Stimulated activated effector memory CD8-positive, alpha-beta T cell treated with anti-CD3 and anti-CD28 coated beads, Interleukin-12 subunit alpha, Interleukin-12 subunit beta, amount 100 ng/mL, for 72 hours (primary cell): ENCODE data around the gene DOLPP1.

Experiments used
- ATAC-seq: fragments of 150-1000 bp; cut with Tn5 transposase; 2 replicates; pipeline ENCODE4 v1.10.0; 2021
- DNase-seq, 2 donors: peaks; one replicate each; pipeline ENCODE4 v3.0.0; 2021 to 2022; ENCODE audit warnings: low spot score in 2 of 2
- H3K27ac Mint-ChIP-seq: one replicate; pipeline ENCODE4 v1.8.0; 2022; ENCODE audit warnings: mild to moderate bottlenecking, mixed read lengths
- H3K36me3 Mint-ChIP-seq: one replicate; pipeline ENCODE4 v1.8.0; 2022; ENCODE audit warnings: mild to moderate bottlenecking, mixed read lengths
- H3K4me1 Mint-ChIP-seq: one replicate; pipeline ENCODE4 v1.8.0; 2022; ENCODE audit warnings: mixed read lengths
- H3K4me3 Mint-ChIP-seq: one replicate; pipeline ENCODE4 v1.8.0; 2022; ENCODE audit warnings: mild to moderate bottlenecking, mixed read lengths
- H3K9me3 Mint-ChIP-seq: one replicate; pipeline ENCODE4 v1.8.0; 2022; ENCODE audit warnings: mixed read lengths

Gene DOLPP1

DNA sequence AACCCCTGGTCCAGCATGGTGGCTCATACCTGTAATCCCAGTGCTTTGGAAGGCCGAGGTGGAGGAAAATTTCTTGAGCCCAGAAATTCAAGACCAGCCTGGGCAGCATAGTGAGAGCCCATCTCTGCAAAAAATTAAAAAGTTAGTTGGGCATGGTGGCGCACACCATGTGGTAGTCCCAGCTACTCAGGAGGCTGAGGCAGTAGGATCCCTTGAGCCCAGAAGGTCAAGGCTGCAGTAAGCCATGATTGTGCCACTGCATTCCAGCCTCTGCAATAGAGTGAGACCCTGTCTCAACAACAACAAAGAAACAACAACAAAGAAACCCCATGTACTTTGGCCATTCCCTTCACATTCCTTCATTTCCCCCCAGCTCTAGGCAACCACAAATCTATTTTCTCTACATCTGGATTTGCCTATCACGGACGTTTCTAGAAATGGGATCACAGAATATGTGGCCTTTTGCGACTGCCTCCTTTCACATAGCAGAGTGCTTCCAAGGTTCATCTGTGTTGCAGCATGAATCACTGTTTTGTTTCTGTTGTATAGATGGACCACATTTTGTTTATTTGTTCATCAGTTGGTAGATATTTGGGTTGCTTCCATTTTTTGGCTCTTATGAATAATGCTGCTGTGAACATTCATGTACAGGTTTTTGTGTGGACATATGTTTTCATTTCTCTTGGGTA is 26.6 kb upstream of the DOLPP1 start:
- no peaks in the 10 kb centered on the region for H3K4me1 Mint-ChIP-seq
- H3K27ac Mint-ChIP-seq = no peak overlapping the region
- DNase-seq = no peak
- peaks cover 84% of the 10 kb centered on the region for H3K36me3 Mint-ChIP-seq
- H3K9me3 Mint-ChIP-seq = no peaks in the 10 kb centered on the region
- H3K4me3 Mint-ChIP-seq = no peak overlapping the region
- ATAC-seq = no peak

DNA sequence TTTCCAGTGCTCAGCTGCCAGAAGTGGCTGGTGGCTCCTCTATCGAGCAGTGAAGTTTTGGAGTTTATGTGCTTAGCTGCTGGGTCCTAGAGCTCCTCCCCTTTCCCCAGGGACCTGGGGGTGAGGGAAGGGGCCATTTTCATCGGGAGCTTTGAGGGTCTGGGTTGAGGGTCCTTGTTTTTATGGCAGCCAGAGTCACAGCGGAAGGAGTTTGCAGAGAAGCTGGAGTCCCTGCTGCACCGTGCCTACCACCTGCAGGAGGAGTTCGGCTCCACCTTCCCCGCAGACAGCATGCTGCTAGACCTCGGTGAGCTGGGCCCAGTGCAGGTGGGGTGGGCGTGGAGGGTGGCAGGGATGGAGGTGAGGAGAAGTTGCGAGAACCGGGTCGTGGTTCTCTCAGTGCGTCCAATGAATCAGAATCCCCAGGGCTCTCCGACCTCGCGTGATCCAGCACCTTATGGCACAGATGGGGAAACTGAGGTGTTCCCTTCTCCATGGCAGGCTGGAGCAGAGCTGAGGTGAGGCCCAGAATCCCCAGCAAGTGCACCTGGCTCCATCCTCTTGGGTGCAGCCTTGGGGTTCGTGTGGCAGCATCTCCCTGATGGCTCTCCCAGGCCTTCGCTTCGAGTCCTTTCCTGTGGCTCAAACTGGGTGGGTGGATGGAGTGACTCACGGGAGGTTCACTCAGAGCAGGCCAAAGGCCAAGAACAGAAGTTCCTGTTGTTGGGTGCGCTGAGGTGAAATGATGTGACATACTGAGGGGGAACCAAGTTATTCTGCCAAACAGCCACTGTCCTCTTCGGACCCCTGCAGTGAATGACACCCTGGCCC is 21.7 kb upstream of the DOLPP1 start:
- DNase-seq = no peak
- H3K36me3 Mint-ChIP-seq = peaks cover 70% of the 10 kb centered on the region

DNA sequence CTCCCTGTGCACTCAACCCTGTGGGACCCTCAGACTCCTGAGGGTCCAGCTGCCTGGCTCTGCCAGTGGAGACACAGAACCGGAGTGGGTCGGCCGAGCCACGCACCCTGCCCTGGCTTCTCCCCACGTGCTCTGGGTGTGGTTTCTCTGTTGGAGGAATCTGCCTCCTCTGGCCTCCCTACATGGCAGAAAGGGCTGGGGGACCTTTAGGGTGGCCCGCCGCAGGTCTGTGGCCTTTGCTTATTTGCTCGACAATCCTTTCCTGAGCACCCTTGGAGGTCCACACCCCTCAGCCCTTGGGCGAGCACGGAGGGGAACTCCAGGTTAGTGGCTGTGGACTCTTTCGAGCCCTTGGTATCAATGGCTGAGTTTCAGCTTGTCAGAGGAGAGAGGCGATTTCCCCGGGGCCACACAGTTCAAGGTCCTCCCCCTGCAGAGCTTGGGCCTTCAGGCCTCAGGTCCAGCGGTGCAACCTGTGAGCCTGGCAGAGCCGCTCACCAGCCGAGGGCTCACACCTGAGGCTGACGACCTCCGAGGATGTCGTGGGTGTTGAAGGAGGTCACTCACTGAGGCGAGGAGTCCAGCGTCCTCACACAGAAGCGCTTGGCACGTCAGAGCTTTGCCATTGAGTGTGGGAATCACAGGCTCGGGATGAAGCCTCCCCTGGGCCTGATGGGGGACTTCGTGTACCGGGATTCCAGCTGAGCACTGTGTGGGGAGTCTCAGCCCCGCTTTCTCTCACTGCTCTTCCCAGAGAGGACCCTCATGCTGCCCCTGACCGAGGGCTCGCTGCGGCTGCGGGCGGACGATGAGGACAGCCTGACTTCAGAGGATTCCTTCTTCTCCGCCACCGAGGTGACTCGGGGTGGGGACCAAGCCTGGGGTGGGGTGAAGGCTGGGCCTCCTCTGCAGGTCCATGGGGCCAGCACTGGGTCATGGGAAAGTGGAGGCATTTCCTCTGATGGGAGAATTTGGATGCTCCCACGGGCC is 20.8 kb upstream of the DOLPP1 start:
- no peak for ATAC-seq
- H3K36me3 Mint-ChIP-seq = peaks cover 70% of the 10 kb centered on the region
- H3K27ac Mint-ChIP-seq = no peak overlapping the region
- H3K4me1 Mint-ChIP-seq = no peaks in the 10 kb centered on the region
- DNase-seq = no peak
- H3K9me3 Mint-ChIP-seq = no peaks in the 10 kb centered on the region
- no peak overlapping the region for H3K4me3 Mint-ChIP-seq

More for the DNA sequence above, 21.7 kb upstream of the DOLPP1 start:
- H3K4me1 Mint-ChIP-seq = no peaks in the 10 kb centered on the region
- H3K4me3 Mint-ChIP-seq = no peak overlapping the region
- ATAC-seq = peak; percentile 19
- no peaks in the 10 kb centered on the region for H3K9me3 Mint-ChIP-seq
- H3K27ac Mint-ChIP-seq = no peak overlapping the region

DNA sequence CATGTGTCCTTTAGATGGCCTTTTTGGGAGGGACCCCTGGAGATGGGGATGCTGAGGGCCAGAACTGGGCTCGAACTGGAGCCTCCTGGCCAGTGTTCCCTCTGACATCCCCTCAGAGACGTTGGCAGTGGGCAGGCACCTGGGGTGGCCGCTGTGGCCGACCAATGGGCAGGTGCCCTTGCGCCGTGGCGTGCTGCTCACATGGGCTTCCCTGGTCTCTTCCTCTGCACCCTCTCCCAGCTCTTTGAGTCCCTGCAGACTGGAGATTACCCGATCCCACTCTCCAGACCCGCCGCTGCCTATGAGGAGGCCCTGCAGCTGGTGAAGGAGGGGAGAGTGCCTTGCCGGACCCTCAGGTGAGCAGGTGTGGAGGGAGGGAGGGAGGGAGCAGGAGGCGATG is 19.9 kb upstream of the DOLPP1 start:
- Mint-ChIP-seq H3K9me3 (no peaks in the 10 kb centered on the region), H3K4me1 (no peaks in the 10 kb centered on the region), H3K27ac (no peak overlapping the region), H3K36me3 (peaks cover 70% of the 10 kb centered on the region), H3K4me3 (no peak overlapping the region)
- ATAC-seq (no peak), DNase-seq (no peak)

DNA sequence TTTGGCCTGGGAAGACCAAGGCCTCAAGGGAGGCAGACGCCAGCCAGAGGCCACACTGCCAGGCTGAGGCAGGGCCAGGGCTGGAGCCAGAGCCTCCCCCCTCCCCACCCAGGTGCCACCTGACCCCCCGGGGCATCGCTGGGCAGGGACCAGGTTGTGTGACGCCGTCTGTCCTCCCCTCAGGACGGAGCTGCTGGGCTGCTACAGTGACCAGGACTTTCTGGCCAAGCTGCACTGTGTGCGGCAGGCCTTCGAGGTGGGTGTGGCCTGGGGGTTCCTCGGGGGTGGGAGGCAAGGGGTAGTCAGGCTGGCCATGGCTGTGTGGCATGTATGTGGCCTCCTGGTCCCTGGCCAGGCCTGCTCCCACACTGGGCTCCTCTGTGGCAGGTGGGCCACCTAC is 17.9 kb upstream of the DOLPP1 start:
- DNase-seq = no peak
- H3K4me3 Mint-ChIP-seq = no peak overlapping the region
- peaks cover under 1% of the 10 kb centered on the region for H3K4me1 Mint-ChIP-seq
- no peaks in the 10 kb centered on the region for H3K9me3 Mint-ChIP-seq
- ATAC-seq = no peak
- no peak overlapping the region for H3K27ac Mint-ChIP-seq
- peaks cover 65% of the 10 kb centered on the region for H3K36me3 Mint-ChIP-seq

DNA sequence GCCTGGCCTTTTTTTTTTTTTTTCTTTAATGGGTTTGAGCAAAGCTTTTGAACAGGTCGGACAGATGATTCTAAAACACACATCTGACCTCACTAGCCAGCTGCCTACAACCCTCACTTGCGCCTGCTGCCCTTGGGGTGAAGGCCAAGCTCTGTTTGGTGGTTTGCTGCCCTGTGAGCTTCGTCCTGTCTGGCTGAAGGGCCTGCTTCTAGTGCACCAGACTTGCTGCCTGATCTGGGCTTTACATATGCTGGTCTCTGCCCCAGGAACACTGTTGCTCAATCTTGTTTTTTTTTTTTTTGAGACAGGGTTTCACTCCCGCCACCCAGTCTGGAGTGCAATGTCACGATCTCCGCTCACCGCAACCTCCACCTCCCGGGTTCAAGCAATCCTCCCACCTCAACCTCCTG is 16.4 kb upstream of the DOLPP1 start:
- Mint-ChIP-seq H3K36me3 (peaks cover 56% of the 10 kb centered on the region), H3K9me3 (no peaks in the 10 kb centered on the region), H3K4me3 (no peak overlapping the region), H3K4me1 (peaks cover 13% of the 10 kb centered on the region), H3K27ac (no peak overlapping the region)
- DNase-seq (no peak), ATAC-seq (no peak)

DNA sequence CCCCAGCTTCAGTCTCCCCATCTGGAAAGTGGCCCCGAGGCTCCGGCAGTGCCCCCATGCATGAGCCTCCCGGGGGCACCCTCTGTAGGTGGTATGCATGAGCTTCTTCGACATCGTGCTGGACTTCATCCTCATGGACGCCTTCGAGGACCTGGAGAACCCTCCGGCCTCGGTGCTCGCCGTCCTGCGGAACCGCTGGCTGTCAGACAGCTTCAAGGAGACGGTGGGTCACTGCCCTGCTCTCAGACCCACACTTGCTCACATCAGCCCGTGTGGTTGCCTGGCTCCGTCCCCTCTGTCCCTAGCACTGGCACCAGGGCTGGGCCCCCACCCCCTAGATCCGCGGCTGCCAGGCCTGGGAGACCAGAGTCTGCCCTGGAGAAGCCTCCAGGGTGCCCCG is 12.8 kb upstream of the DOLPP1 start:
- Mint-ChIP-seq H3K27ac (peak overlapping the region; percentile 95), H3K4me1 (peaks cover 31% of the 10 kb centered on the region), H3K9me3 (no peaks in the 10 kb centered on the region), H3K4me3 (peak overlapping the region; percentile 63), H3K36me3 (peaks cover 37% of the 10 kb centered on the region)
- no peak for DNase-seq
- ATAC-seq = no peak

DNA sequence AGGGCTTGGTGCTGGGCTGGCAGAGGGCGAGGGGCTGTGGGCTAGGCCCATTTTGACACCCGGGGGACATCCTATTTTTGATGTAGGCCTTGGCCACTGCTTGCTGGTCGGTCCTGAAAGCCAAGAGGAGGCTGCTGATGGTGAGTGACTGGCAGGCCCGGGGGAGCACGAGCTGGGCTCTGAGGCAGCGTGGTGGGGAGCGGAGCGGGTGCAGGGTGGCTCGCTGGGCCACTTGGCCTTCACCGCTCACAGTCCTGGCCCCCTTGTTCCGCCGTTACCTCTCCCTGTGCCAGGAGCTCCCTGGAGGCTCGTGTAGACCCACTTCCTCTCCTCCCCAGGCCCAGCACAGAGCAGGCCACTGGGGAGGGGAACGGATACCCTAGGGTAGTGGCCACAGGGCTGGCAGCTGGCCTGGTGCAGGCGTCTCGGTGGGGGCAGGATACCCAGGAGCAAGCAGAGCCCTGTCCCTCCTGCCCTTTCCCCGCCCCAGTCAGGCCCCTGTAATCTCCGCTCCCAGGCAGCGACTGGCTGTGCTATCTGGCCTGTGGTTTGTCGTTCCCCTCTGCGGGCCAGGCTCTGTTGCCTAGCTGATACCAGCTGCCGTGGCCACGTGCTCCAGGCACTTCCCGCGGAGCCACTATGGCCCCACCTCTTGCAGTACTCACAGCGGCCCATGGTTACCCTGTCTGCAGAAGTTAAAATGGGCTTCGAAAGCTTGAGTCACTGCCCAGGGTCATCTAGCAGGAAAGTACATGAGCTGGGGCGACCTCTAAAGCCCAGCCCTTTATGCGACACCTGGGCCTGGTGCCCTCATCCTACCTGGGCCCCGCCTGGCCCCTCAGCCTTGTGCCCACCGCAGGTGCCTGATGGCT is 11.7 kb upstream of the DOLPP1 start:
- DNase-seq (peak; percentile 33 to 68), ATAC-seq (peak; percentile 94)
- Mint-ChIP-seq H3K4me1 (peaks cover 38% of the 10 kb centered on the region), H3K36me3 (peaks cover 32% of the 10 kb centered on the region), H3K27ac (peak overlapping the region; percentile 95), H3K4me3 (peak overlapping the region; percentile 63), H3K9me3 (no peaks in the 10 kb centered on the region)

DNA sequence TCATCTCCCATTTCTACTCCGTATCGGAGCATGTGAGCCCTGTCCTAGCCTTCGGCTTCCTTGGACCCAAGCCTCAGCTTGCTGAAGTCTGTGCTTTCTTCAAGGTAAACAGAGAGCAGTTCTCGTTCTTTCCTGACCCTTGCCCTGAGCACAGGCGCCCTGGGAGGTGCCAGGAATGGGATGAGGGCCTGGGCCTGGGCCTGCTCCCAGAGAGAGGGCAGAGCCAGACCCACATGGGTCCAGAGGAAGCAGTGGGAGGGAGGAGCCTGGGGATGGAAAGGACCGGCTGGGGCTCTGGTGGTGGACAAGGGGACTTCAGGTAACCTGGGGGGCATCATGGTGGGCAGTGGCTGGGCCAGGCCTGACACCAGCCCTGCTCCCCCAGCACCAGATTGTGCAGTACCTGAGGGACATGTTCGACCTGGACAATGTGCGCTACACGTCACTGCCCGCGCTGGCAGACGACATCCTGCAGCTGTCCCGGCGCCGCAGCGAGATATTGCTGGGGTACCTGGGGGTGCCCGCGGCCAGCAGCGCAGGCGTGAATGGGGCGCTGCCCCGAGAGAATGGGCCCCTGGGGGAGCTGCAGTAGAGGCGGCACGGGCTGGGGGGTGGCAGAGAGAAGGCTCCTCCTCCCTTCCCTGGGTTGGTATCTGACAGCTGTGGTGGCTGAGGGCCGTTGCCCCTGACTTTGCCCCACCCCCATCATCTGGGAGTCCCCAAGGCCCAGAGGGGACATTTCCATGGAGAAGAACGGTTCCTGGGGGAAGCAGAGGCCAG is 10.9 kb upstream of the DOLPP1 start:
- Mint-ChIP-seq H3K9me3 (no peaks in the 10 kb centered on the region), H3K4me1 (peaks cover 38% of the 10 kb centered on the region), H3K4me3 (peak overlapping the region; percentile 63), H3K27ac (peak overlapping the region; percentile 95), H3K36me3 (peaks cover 24% of the 10 kb centered on the region)
- DNase-seq (no peak), ATAC-seq (no peak)

DNA sequence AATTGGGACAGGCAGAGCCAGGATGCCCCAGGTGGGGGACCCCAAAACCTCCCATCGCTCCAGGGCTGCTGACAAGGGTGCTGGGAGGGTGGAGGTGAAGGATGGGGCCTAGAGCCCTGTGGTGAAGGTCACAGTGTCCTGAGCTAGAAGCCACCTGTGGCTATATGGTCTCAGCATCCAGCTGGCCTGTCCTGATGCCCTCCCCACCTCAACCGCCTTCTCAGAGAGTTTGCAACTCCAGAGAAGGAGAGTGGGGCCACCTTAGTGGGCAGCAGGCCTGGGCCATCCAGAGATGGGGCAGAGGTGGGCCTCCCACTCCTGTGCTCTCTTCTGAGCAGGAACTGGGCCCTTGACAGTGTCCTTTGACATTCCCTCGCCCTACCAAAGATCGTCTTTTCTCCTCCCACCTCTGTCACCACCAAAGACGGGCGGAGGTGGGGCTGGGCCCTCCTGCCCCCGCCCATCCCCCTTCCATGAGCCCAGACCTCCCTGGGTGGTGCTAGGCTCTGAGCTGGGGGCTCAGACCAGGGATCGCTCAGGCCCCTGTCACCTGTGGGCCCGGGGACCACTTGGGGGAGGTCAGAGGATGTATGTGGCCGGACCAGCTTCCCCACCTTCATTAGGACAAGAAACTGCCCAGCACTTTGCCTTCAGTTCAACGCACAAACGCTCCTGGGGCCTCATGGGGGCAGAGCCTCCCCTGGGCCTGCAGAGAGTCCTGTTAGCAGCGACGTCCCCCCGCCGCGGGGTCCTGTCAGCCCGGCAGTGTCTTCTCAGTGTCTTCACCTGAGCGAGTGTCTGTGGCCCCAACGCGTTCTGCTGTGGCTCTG is 10.0 kb upstream of the DOLPP1 start:
- Mint-ChIP-seq H3K4me3 (no peak overlapping the region), H3K9me3 (no peaks in the 10 kb centered on the region)

DNA sequence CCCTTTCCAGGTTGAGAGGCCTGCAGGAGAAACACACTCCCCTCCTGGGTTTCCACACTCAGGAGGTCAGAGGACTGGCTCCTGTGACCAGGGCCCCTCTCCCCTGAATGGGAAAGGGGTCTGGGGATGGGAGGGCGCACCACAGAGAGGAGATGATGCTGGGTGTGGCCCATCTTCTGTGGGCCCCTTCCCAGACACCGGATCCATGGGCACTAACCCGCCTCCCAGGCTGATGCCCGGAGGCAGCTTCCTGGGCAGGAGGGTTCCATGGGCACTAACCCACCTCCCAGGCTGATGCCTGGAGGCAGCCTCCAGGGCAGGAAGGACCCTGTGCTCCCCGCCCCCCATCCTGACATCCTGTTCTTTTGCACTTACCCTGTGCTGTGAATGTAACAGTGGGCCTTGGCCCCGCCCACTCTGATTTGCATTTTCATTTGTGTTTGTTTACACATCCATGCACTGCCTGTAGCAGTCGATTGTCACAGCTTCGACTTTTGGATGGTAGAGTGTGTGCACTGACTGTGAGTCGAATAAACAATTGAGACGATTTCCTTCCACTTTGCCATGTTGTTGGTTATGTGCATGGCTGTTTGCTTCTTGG is 9.3 kb upstream of the DOLPP1 start:
- peaks cover 38% of the 10 kb centered on the region for H3K4me1 Mint-ChIP-seq
- peak overlapping the region; percentile 72 for H3K27ac Mint-ChIP-seq
- ATAC-seq (no peak), DNase-seq (no peak)
- H3K36me3 Mint-ChIP-seq = peaks cover 8% of the 10 kb centered on the region
- no peaks in the 10 kb centered on the region for H3K9me3 Mint-ChIP-seq
- no peak overlapping the region for H3K4me3 Mint-ChIP-seq

More for the DNA sequence above, 10.0 kb upstream of the DOLPP1 start:
- Mint-ChIP-seq H3K36me3 (peaks cover 15% of the 10 kb centered on the region), H3K27ac (peak overlapping the region; percentile 72), H3K4me1 (peaks cover 38% of the 10 kb centered on the region)
- DNase-seq (no peak), ATAC-seq (no peak)

DNA sequence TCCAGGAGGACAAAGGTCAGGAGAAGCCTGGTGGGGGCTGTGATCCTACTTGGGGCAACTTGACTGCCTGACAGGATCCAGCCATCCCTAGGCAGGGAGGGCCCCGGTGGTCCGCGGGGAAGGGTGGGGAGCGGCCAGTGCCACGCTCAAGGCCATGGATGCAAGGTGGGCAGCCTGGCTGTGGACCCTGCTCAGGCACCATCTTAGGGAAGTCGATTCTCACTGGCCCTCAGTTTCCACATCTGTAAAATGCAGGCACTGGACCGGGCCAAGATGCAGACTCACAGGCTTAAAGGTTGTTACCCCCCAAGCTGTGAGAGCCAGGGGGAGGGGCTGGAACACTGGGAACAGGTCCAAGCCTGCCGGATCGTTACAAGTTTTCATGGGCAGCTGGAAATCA is 8.7 kb upstream of the DOLPP1 start:
- Mint-ChIP-seq H3K9me3 (no peaks in the 10 kb centered on the region), H3K4me3 (no peak overlapping the region), H3K36me3 (peaks cover 7% of the 10 kb centered on the region), H3K4me1 (peaks cover 38% of the 10 kb centered on the region), H3K27ac (peak overlapping the region; percentile 72)
- ATAC-seq = no peak
- DNase-seq = no peak

DNA sequence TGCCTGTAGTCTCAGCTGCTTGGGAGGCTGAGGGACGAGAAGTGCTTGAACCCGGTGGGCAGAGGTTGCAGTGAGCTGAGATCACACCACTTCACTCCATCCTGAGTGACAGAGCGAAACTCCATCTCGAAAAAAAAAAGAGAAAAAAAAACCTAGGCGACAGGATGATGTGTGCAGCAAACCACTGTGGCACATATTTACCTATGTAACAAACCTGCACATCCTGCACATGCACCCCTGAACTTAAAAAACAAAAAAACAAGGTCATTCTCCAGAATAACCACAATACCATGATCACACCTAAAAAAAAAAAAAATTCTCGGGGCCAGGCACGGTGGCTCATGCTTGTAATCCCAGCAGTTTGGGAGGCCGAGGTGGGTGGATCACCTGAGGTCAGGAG is 7.5 kb upstream of the DOLPP1 start:
- peaks cover 35% of the 10 kb centered on the region for H3K4me1 Mint-ChIP-seq
- no peaks in the 10 kb centered on the region for H3K9me3 Mint-ChIP-seq
- H3K27ac Mint-ChIP-seq = peak overlapping the region; percentile 61
- H3K36me3 Mint-ChIP-seq = peaks cover 7% of the 10 kb centered on the region
- DNase-seq = no peak
- peak overlapping the region; percentile 18 for H3K4me3 Mint-ChIP-seq
- ATAC-seq = peak; percentile 51
